Bone marrow (tissue), 2 donors: Measurements from ENCODE around the gene CTF1.
"Not testable (repeated sequence)": the region's sequence is repeated elsewhere in the genome, so short reads cannot be mapped to it uniquely, and the experiment has no call there.

Experiments used
- DNase-seq, 2 donors: peaks; one replicate each; lab custom pipeline; 2025; lab: John Stamatoyannopoulos, UW

Gene CTF1

DNA sequence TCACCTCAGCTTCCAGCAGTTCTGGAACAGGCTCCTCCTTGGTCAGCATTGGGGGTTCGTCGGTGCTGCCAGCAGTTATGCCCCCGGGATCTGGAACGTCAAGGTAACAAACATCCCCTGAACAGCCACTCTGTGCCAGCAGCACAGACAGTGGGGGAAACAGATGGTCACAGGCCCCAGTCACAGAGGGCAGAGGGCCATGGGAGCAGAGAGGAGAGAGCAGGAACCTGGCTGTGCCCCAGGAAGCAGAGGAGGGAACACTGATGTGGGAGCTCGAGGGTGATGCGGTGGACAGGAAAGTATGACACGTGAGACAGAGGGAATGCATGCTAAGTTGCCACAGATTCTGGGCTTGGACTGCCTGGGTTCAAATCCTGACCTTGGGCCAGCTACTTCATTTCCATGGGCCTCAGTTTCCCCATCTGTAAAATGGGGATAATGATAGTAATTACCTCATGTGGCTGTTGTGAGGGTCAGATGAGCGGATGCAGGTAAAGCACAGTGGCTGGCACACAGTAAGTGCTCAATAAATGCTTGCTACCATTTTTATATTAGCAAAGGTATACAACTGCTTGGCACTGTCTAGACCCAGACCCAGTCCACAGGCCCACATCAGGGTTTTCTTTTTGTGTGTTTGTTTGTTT lies 7.4 kb upstream of the CTF1 start:
- no peak for DNase-seq

DNA sequence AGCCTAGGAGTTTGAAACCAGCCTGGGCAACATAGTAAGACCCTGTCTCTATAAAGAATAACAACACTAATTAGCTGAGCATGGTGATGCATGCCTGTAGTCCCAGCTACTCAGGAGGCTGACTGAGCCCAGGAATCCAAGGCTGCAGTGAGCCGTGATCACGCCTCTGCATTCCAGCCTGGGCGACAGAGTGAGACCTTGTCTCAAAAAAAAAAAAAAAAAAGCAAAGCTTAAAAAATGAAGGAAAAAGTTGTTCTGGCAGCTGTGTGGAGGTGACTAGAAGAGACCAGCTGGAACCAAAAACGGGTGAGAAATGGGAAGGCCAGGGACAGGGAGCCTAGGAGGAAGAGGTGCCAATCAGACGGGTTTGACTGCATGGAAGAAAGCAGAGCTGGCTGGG lies 6.7 kb upstream of the CTF1 start:
- DNase-seq, result no peak

DNA sequence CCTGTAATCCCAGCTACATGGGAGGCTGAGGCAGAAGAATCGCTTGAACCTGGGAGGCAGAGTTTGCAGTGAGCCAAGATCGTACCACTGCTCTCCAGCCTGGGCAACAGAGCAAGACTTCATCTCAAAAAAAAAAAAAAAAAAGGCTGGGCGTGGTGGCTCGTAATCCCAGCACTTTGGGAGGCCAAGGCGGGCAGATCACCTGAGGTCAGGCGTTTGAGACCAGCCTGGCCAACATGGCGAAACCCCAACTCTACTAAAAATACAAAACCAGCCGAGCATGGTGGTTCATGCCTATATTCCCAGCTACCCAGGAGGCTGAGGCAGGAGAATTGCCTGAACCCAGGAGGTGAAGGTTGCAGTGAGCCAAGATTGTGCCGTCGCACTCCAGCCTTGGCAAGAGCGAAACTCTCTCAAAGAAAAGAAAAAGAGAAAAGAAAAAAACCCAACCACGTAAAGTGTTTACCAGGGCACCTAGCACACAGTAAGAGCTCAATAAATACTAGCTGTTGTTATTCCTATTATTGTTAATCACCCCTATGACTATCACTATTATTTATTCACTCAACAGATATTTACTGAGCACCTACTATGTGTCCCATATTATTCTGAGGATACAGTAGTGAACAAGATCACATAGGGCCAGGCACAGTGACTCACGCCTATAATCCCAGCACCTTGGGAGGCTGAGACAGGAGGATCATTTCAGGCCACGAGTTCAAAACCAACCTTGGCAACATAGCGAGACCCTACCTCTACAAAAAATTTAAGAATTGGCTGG lies 5.2 kb upstream of the CTF1 start:
- DNase-seq, result not testable (repeated sequence)

- no peak for DNase-seq
These were observed 3.6 kb upstream of the CTF1 start for GRCh38 chr16:30892670-30893416.

DNA sequence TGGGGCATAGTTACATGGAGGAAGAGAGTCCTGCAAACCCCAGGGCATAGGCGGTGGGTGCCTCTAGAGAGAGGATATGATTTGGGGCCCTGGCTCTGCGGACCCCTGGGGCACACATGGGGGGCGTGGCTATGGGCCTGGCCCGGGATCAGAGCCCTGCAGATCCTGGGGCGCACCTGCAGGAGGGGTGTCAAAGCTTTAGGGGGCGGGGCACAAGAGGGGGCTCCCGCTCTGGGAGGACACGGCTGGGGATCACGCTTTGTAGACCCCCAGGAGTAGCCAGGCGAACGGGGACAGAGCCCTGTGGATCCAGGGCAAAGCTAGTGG lies 3.0 kb upstream of the CTF1 start:
- no peak for DNase-seq

DNA sequence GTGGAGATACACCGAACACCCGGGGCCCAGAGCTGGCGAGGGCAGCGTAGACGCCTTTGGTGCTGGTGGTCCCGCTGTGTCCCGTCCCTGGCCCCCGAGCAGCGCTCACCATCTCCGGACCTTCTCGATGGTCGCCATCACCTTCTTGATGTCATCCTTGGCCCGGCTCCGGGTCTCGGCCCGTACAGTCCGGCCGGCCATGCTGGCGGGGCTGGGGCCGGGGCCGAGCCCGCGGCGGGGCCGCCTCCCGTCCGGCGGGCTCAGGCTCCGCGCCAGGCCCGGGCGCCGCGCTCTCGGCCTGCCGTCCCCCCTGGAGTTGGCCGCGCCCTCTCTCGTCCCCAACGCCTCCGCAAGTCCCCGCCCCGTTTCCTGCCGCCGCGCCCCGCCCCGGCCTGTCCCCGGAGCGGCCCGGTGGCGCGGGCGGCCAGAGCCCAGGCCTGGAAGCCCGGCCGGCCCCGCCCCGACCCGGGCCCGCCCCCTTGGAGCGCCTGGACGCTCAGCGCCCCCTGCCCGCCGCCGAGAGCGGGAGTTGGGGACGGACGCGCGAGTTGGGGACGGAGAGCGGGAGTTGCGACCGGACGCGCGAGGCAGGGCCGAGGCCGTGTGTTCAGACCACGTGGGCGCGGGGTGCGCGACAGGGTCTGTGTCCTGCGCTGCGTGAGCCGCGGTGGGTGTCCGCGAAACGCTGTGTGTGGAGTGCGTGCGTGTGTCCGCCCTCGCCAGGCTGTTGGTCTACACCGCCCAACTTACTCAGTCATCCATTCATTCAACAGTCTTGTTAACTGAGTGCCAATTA lies 2.5 kb upstream of the CTF1 start, which contains the start of gene BCL7C:
Gene BCL7C (minus strand): TSS at position 334 of the 796 bp plus-strand sequence. CDS start 133 bp downstream, at position 201.
- peak; percentile 56 to 65 for DNase-seq

DNA sequence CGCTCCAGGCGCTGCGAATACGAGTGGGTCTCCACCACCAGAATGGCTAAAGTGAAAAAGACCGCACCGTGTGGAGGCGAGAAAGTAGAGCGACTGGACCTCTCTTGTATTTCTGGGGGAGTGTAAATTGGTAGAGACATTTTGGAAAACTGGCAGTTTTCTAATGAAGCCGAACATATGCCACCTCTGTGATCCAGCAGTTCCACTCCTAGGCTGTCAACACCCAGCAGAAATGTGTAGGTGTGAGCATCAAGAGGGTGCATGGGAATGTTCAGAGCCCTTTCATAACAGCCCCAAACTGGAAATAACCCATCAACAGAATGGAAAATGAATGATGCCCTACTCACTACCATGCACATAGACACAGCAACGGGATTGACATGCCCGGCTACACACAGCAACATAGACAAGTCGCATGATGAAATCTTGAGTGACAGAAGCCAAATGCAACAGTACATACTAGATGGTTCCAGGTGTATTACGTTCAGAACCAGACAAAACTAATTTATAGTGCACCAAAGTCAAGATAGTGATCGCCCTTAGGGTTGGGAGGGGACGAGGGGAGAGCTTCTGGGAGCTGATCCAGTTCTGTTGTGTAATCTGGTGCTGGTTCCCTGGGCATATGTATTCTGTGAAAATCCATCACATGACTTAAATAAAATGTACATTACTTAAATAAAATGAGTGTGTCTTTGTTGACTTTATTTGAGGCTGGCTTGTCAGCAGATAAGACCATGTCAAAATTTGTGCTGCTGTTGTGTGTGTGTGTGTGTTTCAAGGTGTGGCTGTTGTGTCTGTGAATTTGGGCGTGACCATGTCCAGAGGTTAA lies 1.7 kb upstream of the CTF1 start:
- no peak for DNase-seq

GRCh38 chr16:30895627-30896260 lies 670 bp upstream of the CTF1 start:
- DNase-seq, result no peak

GRCh38 chr16:30896889-30897733 lies 697 bp downstream of the CTF1 start:
- DNase-seq, result peak; percentile 61 to 71

DNA sequence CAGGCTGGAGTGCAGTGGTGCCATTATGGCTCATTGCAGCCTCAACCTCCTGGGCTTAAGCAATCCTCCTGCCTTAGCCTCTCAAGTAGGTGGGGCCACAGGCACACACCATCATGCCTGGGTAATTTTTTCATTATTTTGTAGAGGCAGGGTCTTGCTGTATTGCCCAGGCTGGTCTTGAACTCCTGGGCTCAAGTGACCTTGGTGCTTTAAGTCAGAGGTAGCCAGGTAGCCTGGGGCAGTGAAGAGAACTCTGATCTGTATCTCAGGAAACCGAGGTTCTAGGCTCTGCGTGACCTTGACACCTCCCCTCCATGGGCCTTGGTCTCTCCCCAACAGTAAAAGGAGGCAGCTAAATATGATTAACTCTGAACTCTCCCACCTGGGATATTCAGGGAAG lies 3.4 kb downstream of the CTF1 start:
- DNase-seq, result no peak

GRCh38 chr16:30900588-30900987 lies 4.2 kb downstream of the CTF1 start:
- no peak for DNase-seq

DNA sequence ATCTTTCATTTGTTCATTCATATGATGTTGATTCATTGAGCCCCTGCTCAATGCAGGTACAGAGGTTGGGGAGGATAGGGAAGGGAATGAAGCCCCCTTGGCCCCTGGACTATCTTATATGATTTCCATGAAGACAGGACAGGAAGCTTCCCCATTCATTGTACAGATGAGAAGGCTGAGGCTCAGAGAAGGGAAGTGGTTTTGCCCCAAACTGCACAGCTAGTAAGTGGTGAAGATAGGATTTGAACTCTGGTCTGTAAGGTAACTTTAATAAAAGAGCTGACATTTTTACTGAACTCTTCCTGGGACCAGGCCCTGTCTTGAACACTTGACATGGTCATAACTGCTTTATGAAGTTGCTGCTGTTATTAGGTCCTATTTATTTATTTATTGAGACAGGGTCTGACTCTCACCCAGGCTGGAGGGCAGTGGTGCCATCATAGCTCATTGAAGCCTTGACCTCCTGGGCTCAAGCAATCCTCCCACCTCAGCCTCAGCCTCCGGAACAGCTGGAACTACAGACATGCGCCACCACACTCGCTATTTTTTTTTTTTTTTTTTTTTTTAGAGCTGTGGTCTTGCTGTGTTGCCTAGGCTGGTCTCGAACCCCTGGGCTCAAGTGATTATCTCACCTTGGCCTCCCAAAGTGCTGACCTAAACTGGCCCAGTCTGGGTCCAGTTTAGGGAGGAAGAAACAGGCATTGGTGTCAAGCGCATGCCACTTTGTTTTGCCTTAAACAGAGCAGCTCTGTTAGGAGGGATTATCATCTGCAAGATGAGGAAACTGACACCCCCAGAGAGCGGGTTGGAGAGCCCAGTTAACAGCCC lies 5.0 kb downstream of the CTF1 start:
- no peak for DNase-seq

GRCh38 chr16:30902029-30902972 lies 5.9 kb downstream of the CTF1 start:
- peak; percentile 63 to 65 for DNase-seq

DNA sequence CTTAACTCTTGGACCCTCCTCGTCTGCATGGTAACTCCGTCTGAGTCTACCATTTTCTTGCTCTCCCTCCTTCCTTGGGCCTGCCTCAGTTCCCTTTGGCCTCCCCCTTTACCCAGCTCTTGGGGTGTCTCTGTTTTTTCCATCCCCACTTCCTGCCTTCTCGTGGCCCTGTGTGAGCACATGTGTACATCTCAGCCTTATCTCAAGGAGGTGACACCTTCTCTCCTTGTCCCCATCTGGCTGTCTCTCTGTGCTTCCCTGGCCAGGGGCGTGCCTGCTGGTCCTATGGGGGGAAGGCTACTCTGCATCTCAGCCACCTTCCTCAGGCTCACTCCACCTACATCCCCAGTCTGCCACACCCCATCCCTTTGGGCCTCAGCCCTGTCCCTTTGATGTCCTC lies 6.6 kb downstream of the CTF1 start:
- DNase-seq, result no peak

DNA sequence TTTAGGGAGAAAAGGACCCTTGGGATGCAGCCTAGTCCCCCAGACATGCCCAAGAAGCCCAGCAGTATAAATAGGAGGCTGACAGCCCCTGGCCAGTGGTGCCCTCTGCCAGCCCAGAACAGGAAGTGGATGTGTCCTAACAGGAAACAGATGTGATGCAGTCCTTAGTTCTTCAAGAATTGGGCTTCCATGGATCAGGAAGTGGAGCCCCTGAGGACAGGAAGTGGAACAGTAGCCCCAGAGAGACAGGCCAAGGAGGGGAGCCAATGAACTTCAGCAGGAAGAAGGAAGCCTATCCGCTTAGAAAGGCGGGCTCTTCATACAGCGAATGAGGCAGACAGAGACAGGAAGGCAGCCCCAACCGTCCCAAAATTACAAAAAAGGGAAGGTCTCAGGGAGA lies 7.2 kb downstream of the CTF1 start:
- peak; percentile 22 to 81 for DNase-seq

- peak; percentile 12 to 53 for DNase-seq
These were observed 7.8 kb downstream of the CTF1 start for GRCh38 chr16:30904114-30904780.

DNA sequence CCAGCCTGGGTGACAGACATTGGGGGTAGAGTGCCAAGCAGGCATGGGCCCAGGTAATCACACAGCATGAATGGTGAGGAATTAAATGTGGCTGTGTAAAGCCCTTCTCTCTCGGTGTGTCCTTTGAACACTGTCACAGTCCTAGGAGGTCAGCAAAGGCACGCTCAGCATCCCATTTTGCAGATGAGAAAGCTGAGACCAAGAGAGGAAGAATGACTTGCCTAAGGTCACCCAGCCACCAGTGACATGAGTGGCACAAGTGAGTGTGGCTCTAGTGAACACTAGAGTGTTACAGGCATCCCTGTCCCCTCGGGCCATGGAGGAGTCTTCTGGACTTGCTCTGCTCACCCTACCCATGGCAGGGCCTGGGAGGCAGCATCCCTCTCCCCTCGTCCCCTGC lies 10.7 kb downstream of the CTF1 start:
- no peak for DNase-seq
